ENCODE results near the gene ANKDD1A.

Gene ANKDD1A

DNA sequence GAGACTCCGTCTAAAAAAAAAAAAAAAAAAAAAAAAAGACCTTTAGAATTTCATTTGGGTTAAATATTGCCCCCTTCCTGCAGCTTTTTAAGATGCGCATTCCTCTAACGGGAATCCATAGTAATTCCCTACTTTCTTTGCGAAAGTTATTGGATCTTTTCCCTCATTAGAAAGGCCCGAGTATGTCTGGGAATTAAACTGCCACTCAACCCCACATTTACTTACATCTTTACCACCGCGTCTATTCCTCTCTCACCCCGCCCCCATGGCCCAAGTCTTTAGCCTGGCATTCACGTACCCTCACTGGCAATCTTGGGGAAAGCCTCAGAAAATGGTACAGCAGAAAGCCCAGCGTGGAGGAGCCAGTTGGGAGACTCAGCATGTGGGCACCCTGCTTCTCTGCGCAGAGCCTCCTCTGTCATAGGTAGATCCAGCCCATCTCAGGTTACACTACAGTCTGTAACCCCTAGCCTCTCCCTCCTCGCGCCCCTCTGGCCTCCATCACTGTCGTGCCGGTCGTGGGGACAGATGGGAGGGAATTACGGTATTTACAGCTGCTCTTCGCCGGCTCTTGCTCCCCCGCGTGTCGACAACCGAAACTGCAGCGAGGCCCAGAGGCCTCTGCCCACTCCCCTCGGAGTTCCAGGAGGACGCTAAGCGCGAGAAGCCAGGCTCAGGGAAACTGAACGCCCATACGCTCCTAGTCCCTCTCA lies 6.4 kb upstream of the ANKDD1A start:
- peak; percentile 99 for DNase-seq
- H3K79me2 ChIP-seq (ENCODE audit: control insufficient read depth, insufficient read depth, low read length): no peaks in the 10 kb centered on the region
- no peak overlapping the region for H3K18ac ChIP-seq (ENCODE audit: low read length)
- H2BK120ac ChIP-seq (ENCODE audit: low read depth, low read length): peak overlapping the region; percentile 33
- peak overlapping the region; percentile 82 for H3K27ac ChIP-seq (ENCODE audit: low read depth, low read length)
- H3K27me3 ChIP-seq (ENCODE audit: insufficient read depth, low read length, poor library complexity): no peaks in the 10 kb centered on the region
- H2BK5ac ChIP-seq (ENCODE audit: low read length): peak overlapping the region; percentile 88
- H2AK5ac ChIP-seq (ENCODE audit: low read length): no peak overlapping the region
- no peaks in the 10 kb centered on the region for H3K79me1 ChIP-seq (ENCODE audit: low read length)
- peak overlapping the region; percentile 82 for H3K9ac ChIP-seq (ENCODE audit: low read length)
- H3K4me1 ChIP-seq (ENCODE audit: control insufficient read depth, low read depth, low read length): peaks cover 5% of the 10 kb centered on the region
- no peaks in the 10 kb centered on the region for H3K36me3 ChIP-seq (ENCODE audit: control insufficient read depth, insufficient read depth, low read length)
- no peak overlapping the region for H3K4ac ChIP-seq (ENCODE audit: low read depth, low read length)
- H3K56ac ChIP-seq (ENCODE audit: low read length): peak overlapping the region; percentile 96
- H4K5ac ChIP-seq (ENCODE audit: low read length): no peak overlapping the region
- H3K4me2 ChIP-seq (ENCODE audit: low read length): peak overlapping the region; percentile 88
- H3K23ac ChIP-seq (ENCODE audit: low read length): no peak overlapping the region
- H2BK15ac ChIP-seq (replicated peaks; ENCODE audit: low read depth): no peak overlapping the region
- H4K8ac ChIP-seq (ENCODE audit: low read depth, low read length): no peak overlapping the region
- H3K4me3 ChIP-seq (ENCODE audit: low read length): peak overlapping the region; percentile 47
- WGBS (ENCODE audit: extremely low coverage, insufficient coverage, low lambda C conversion rate): no CpG with 5 or more reads among the region's 30 CpGs

DNA sequence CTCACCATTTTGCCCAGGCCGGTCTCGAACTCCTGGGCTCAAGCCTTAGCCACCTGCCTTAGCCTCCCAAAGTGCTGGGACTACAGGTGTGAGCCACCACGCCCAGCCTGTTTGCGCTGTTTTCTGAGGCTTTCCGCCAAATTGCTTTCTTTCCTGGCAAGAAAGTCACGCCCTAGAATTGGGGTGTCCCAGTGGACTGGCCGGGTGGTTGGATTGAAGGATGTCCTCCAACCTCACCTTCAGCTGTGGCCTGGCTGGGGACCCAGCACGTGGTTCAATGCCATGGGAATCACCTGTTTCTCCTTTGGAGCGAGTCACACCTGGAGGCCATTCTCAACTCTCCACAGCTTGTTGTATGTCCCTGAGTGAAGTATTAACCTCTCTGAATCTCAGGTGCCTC lies 5.8 kb upstream of the ANKDD1A start:
- Histone ChIP-seq H3K27ac (ENCODE audit: low read depth, low read length) (no peak overlapping the region), H2BK120ac (ENCODE audit: low read depth, low read length) (no peak overlapping the region), H3K23ac (ENCODE audit: low read length) (no peak overlapping the region), H3K36me3 (ENCODE audit: control insufficient read depth, insufficient read depth, low read length) (no peaks in the 10 kb centered on the region), H3K9ac (ENCODE audit: low read length) (no peak overlapping the region), H3K4me3 (ENCODE audit: low read length) (no peak overlapping the region), H3K18ac (ENCODE audit: low read length) (no peak overlapping the region), H4K8ac (ENCODE audit: low read depth, low read length) (no peak overlapping the region), H3K4ac (ENCODE audit: low read depth, low read length) (no peak overlapping the region), H2BK5ac (ENCODE audit: low read length) (no peak overlapping the region), H2AK5ac (ENCODE audit: low read length) (no peak overlapping the region), H3K79me2 (ENCODE audit: control insufficient read depth, insufficient read depth, low read length) (no peaks in the 10 kb centered on the region), H3K4me1 (ENCODE audit: control insufficient read depth, low read depth, low read length) (peaks cover 5% of the 10 kb centered on the region), H3K27me3 (ENCODE audit: insufficient read depth, low read length, poor library complexity) (no peaks in the 10 kb centered on the region), H2BK15ac (replicated peaks; ENCODE audit: low read depth) (no peak overlapping the region), H4K5ac (ENCODE audit: low read length) (no peak overlapping the region), H3K79me1 (ENCODE audit: low read length) (no peaks in the 10 kb centered on the region), H3K56ac (ENCODE audit: low read length) (peak overlapping the region; percentile 25), H3K4me2 (ENCODE audit: low read length) (no peak overlapping the region)
- no CpG with 5 or more reads among the region's 9 CpGs for WGBS (ENCODE audit: extremely low coverage, insufficient coverage, low lambda C conversion rate)
- no peak for DNase-seq

DNA sequence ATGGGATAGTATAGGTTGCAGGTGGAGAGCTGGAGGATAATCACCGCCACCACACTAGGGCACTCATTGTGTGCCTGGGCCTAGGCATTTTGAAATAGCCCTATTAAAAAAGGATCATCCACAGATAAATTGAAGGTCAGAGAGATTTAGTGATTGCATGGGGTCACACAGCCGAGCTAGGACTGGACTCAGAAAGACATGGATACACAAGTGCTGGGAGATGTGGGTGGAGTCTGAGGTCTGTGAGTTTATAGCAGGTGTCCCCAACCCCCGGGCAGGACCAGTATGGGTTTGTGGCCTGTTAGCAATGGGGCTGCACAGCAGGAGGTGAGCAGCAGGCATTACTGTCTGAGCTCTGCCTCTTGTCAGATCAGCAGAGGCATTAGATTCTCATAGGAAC lies 5.3 kb upstream of the ANKDD1A start:
- Histone ChIP-seq H3K4ac (ENCODE audit: low read depth, low read length) (no peak overlapping the region), H3K27ac (ENCODE audit: low read depth, low read length) (no peak overlapping the region), H2BK120ac (ENCODE audit: low read depth, low read length) (no peak overlapping the region), H3K36me3 (ENCODE audit: control insufficient read depth, insufficient read depth, low read length) (no peaks in the 10 kb centered on the region), H2AK5ac (ENCODE audit: low read length) (no peak overlapping the region), H3K4me3 (ENCODE audit: low read length) (no peak overlapping the region), H3K56ac (ENCODE audit: low read length) (no peak overlapping the region), H3K79me1 (ENCODE audit: low read length) (no peaks in the 10 kb centered on the region), H3K18ac (ENCODE audit: low read length) (no peak overlapping the region), H2BK15ac (replicated peaks; ENCODE audit: low read depth) (no peak overlapping the region), H4K8ac (ENCODE audit: low read depth, low read length) (no peak overlapping the region), H2BK5ac (ENCODE audit: low read length) (no peak overlapping the region), H3K9ac (ENCODE audit: low read length) (no peak overlapping the region), H4K5ac (ENCODE audit: low read length) (no peak overlapping the region), H3K4me1 (ENCODE audit: control insufficient read depth, low read depth, low read length) (peaks cover 7% of the 10 kb centered on the region), H3K4me2 (ENCODE audit: low read length) (no peak overlapping the region), H3K79me2 (ENCODE audit: control insufficient read depth, insufficient read depth, low read length) (no peaks in the 10 kb centered on the region), H3K27me3 (ENCODE audit: insufficient read depth, low read length, poor library complexity) (no peaks in the 10 kb centered on the region), H3K23ac (ENCODE audit: low read length) (no peak overlapping the region)
- no CpG with 5 or more reads among the region's 3 CpGs for WGBS (ENCODE audit: extremely low coverage, insufficient coverage, low lambda C conversion rate)
- no peak for DNase-seq

DNA sequence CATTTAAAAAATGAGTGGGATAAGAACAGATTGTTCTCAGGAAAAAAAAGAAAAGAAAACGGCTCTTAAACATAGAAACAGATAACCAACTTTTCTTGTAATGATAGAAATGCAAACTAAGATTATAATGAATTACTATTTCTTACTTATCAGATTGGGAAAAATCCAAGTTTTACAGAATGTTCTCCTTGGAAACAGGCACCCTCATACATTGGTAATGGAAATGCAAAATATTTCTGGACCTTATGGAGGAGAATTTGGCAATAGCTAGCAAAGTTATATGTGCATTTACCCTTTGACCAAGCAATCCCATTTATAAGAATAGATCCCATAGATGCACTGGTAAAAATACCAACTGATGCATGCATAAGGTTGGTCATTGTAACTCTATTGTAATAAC lies 3.7 kb upstream of the ANKDD1A start:
- H3K23ac ChIP-seq (ENCODE audit: low read length): no peak overlapping the region
- H4K5ac ChIP-seq (ENCODE audit: low read length): no peak overlapping the region
- no peak for DNase-seq
- no peak overlapping the region for H2BK120ac ChIP-seq (ENCODE audit: low read depth, low read length)
- no peak overlapping the region for H3K27ac ChIP-seq (ENCODE audit: low read depth, low read length)
- no peak overlapping the region for H3K56ac ChIP-seq (ENCODE audit: low read length)
- H3K36me3 ChIP-seq (ENCODE audit: control insufficient read depth, insufficient read depth, low read length): no peaks in the 10 kb centered on the region
- H3K4me1 ChIP-seq (ENCODE audit: control insufficient read depth, low read depth, low read length): peaks cover 7% of the 10 kb centered on the region
- no peaks in the 10 kb centered on the region for H3K79me2 ChIP-seq (ENCODE audit: control insufficient read depth, insufficient read depth, low read length)
- H3K27me3 ChIP-seq (ENCODE audit: insufficient read depth, low read length, poor library complexity): no peaks in the 10 kb centered on the region
- H3K79me1 ChIP-seq (ENCODE audit: low read length): no peaks in the 10 kb centered on the region
- no peak overlapping the region for H2AK5ac ChIP-seq (ENCODE audit: low read length)
- WGBS (ENCODE audit: extremely low coverage, insufficient coverage, low lambda C conversion rate): no CpG with 5 or more reads among the region's 1 CpG
- H3K4ac ChIP-seq (ENCODE audit: low read depth, low read length): no peak overlapping the region
- H2BK15ac ChIP-seq (replicated peaks; ENCODE audit: low read depth): no peak overlapping the region
- no peak overlapping the region for H3K18ac ChIP-seq (ENCODE audit: low read length)
- H2BK5ac ChIP-seq (ENCODE audit: low read length): no peak overlapping the region
- H3K4me3 ChIP-seq (ENCODE audit: low read length): no peak overlapping the region
- no peak overlapping the region for H3K9ac ChIP-seq (ENCODE audit: low read length)
- H4K8ac ChIP-seq (ENCODE audit: low read depth, low read length): no peak overlapping the region
- H3K4me2 ChIP-seq (ENCODE audit: low read length): no peak overlapping the region

DNA sequence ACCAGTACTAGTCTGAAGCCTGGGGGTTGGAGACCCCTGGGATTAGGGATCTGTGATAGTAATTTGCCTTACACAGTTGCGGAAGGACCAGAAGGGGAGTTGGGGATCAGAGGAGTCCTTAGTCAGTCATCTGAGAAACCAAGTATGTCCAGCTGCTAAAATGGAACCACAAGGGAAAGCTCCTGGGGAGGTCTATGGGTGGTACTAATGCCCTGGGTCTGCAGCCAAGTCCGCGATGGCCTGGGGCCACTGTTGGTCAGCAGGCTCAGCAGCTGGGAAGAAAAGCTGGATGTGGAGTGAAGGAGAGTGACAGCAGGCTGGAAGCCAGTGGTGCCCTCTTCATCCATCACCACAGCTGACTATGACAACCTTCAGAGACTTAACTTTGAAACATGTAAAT lies 2.2 kb upstream of the ANKDD1A start:
- H3K27me3 ChIP-seq (ENCODE audit: insufficient read depth, low read length, poor library complexity): no peaks in the 10 kb centered on the region
- no peak overlapping the region for H2BK120ac ChIP-seq (ENCODE audit: low read depth, low read length)
- H3K27ac ChIP-seq (ENCODE audit: low read depth, low read length): no peak overlapping the region
- H3K4me2 ChIP-seq (ENCODE audit: low read length): no peak overlapping the region
- no peaks in the 10 kb centered on the region for H3K36me3 ChIP-seq (ENCODE audit: control insufficient read depth, insufficient read depth, low read length)
- H3K4ac ChIP-seq (ENCODE audit: low read depth, low read length): no peak overlapping the region
- H2BK15ac ChIP-seq (replicated peaks; ENCODE audit: low read depth): no peak overlapping the region
- H4K5ac ChIP-seq (ENCODE audit: low read length): no peak overlapping the region
- no peak overlapping the region for H3K4me3 ChIP-seq (ENCODE audit: low read length)
- no CpG with 5 or more reads among the region's 3 CpGs for WGBS (ENCODE audit: extremely low coverage, insufficient coverage, low lambda C conversion rate)
- H3K23ac ChIP-seq (ENCODE audit: low read length): no peak overlapping the region
- no peak overlapping the region for H3K18ac ChIP-seq (ENCODE audit: low read length)
- no peak for DNase-seq
- H3K79me2 ChIP-seq (ENCODE audit: control insufficient read depth, insufficient read depth, low read length): no peaks in the 10 kb centered on the region
- no peak overlapping the region for H3K9ac ChIP-seq (ENCODE audit: low read length)
- no peaks in the 10 kb centered on the region for H3K79me1 ChIP-seq (ENCODE audit: low read length)
- H2AK5ac ChIP-seq (ENCODE audit: low read length): no peak overlapping the region
- no peak overlapping the region for H2BK5ac ChIP-seq (ENCODE audit: low read length)
- H3K4me1 ChIP-seq (ENCODE audit: control insufficient read depth, low read depth, low read length): peaks cover 3% of the 10 kb centered on the region
- H4K8ac ChIP-seq (ENCODE audit: low read depth, low read length): no peak overlapping the region
- no peak overlapping the region for H3K56ac ChIP-seq (ENCODE audit: low read length)
